HCT116 (cell line): ENCODE measurements around the gene CNTNAP3B. TPM values are rescaled to one million over a fixed set of nuclear protein-coding genes. Genes with fewer than 3 reads are reported as not detected.
"Not testable (repeated sequence)": the region's sequence is repeated elsewhere in the genome, so short reads cannot be mapped to it uniquely, and the experiment has no call there.

Experiments used
- ATAC-seq: fragments of 200-7000 bp; cut with Tn5 transposase; 2 replicates; pipeline ENCODE4 v1.9.1; 2020; ENCODE audit warnings: mild to moderate bottlenecking, moderate library complexity
- BruUV-seq: library from RNA; stranded (reverse); fragments of 400-500 nt; replicated peaks from 2 replicates; lab custom pipeline; 2021; lab: Mats Ljungman, UMichigan
- CTCF ChIA-PET: fragments of 300-600 bp; sonication (Branson Sonifier 250); formaldehyde crosslinking; loops from one replicate; lab custom pipeline; 2021; ENCODE audit warnings: antibody characterized with exemption; lab: Charles Lee
- POLR2A ChIA-PET: fragments of 300-600, 350-600 bp; sonication (Branson Sonifier 250); formaldehyde crosslinking; loops from one replicate; lab custom pipeline; 2021; ENCODE audit warnings: antibody characterized with exemption; lab: Charles Lee
- RAD21 ChIA-PET, 2 experiments: fragments of 300-600 bp; sonication (Branson Sonifier 250); formaldehyde crosslinking; loops; one replicate each; lab custom pipeline; 2023; ENCODE audit warnings: low total read pairs in 2 of 2; ENCODE audit not compliant: uncharacterized antibody in 2 of 2, unreplicated experiment in 2 of 2, low non-redundant PET in 1 of 2; lab: Charles Lee
- DNase-seq: peaks from one replicate; pipeline ENCODE4 v3.0.0-alpha.2; 2010; ENCODE audit warnings: low read depth, low spot score
- H2AFZ ChIP-seq: fragments of 200-600 bp; shearing (Covaris generic), sonication (generic); 2 replicates; pipeline ENCODE4 v1.6.1; 2017; ENCODE audit warnings: low read depth, mixed run types, mixed read lengths, antibody characterized with exemption, low read length; ENCODE audit not compliant: poor library complexity, severe bottlenecking
- H3K27ac ChIP-seq: 2 replicates; pipeline ENCODE4 v1.5.1; 2012; ENCODE audit warnings: low read depth, low read length
- H3K27me3 ChIP-seq: fragments of 200-600 bp; sonication (generic); 2 replicates; pipeline ENCODE4 v1.6.1; 2016; ENCODE audit warnings: mixed run types, low read length, mixed read lengths; ENCODE audit not compliant: insufficient read depth
- H3K36me3 ChIP-seq, 2 experiments: fragments of 200-500 bp in 1 of 2; fragments of 200-600 bp in 1 of 2; sonication (Bioruptor generic) in 1 of 2; sonication (generic) in 1 of 2; 2 replicates each; pipeline versions ENCODE4 v1.5.1 to v1.6.1; 2014 to 2016; ENCODE audit warnings: low read length in 2 of 2, inconsistent platforms in 1 of 2, mixed read lengths in 1 of 2, mixed run types in 1 of 2; ENCODE audit not compliant: insufficient read depth in 2 of 2, control insufficient read depth in 1 of 2
- H3K4me1 ChIP-seq, 2 experiments: fragments of 200-600 bp in 1 of 2; sonication (generic) in 1 of 2; 2 replicates each; pipeline versions ENCODE4 v1.5.1 to v1.6.1; 2012 to 2017; ENCODE audit warnings: low read length in 2 of 2, inconsistent platforms in 1 of 2, mild to moderate bottlenecking in 1 of 2, mixed read lengths in 1 of 2, mixed run types in 1 of 2, moderate library complexity in 1 of 2; ENCODE audit not compliant: insufficient read depth in 2 of 2, control insufficient read depth in 1 of 2
- H3K4me2 ChIP-seq: fragments of 200-600 bp; sonication (generic); 2 replicates; pipeline ENCODE4 v1.6.1; 2017; ENCODE audit warnings: mixed run types, low read length, mixed read lengths
- H3K4me3 ChIP-seq, 2 experiments: fragments of 200-600 bp in 1 of 2; sonication (generic) in 1 of 2; replicated peaks in 1 of 2; 2 replicates each; pipeline ENCODE4 v1.5.1; 2011 to 2016; ENCODE audit warnings: low read length in 2 of 2, control low read depth in 1 of 2, low read depth in 1 of 2, mild to moderate bottlenecking in 1 of 2, mixed read lengths in 1 of 2, mixed run types in 1 of 2
- H3K79me2 ChIP-seq: fragments of 200-600 bp; sonication (generic); 2 replicates; pipeline ENCODE4 v1.6.1; 2017; ENCODE audit warnings: mild to moderate bottlenecking, mixed run types, low read length, moderate library complexity, mixed read lengths; ENCODE audit not compliant: insufficient read depth
- H3K9ac ChIP-seq: fragments of 200-600 bp; sonication (generic); 2 replicates; pipeline ENCODE4 v1.6.1; 2016; ENCODE audit warnings: low read length, mixed read lengths
- H3K9me2 ChIP-seq: fragments of 200-600 bp; sonication (generic), shearing (Covaris generic); 2 replicates; pipeline ENCODE4 v1.6.1; 2017; ENCODE audit warnings: mixed run types, mild to moderate bottlenecking, moderate library complexity; ENCODE audit not compliant: insufficient read depth
- H3K9me3 ChIP-seq, 2 experiments: fragments of 200-500 bp in 1 of 2; fragments of 200-600 bp in 1 of 2; sonication (Bioruptor generic) in 1 of 2; sonication (generic) in 1 of 2; 2 replicates each; pipeline ENCODE4 v1.6.1; 2014 to 2017; ENCODE audit warnings: low read length in 2 of 2, mixed read lengths in 2 of 2, inconsistent platforms in 1 of 2, low read depth in 1 of 2, mild to moderate bottlenecking in 1 of 2, mixed run types in 1 of 2, moderate library complexity in 1 of 2; ENCODE audit not compliant: control insufficient read depth in 1 of 2, insufficient read depth in 1 of 2
- H4K20me1 ChIP-seq: fragments of 200-600 bp; sonication (generic), shearing (Covaris generic); 2 replicates; pipeline ENCODE4 v1.6.1; 2017; ENCODE audit warnings: mixed run types, mild to moderate bottlenecking, moderate library complexity; ENCODE audit not compliant: insufficient read depth
- intact Hi-C: fragments of 100-400 bp; cut with micrococcal nuclease; formaldehyde crosslinking; loops from 2 replicates; pipeline ENCODE4 v1.10.0; 2022
- total RNA-seq: library from RNA; stranded (reverse); gene quantifications from one replicate; pipeline ENCODE4 v1.2.1, GENCODE V29; 2021; ENCODE audit not compliant: unreplicated experiment

CNTNAP3B gene
- total RNA-seq, 1 experiment from 2014 or later: 24.3 TPM

- H3K36me3 ChIP-seq, POLR2A ChIA-PET, H4K20me1 ChIP-seq, H2AFZ ChIP-seq, H3K9me2 ChIP-seq, H3K4me2 ChIP-seq, H3K9me3 ChIP-seq, H3K4me3 ChIP-seq, H3K27me3 ChIP-seq, H3K79me2 ChIP-seq, ATAC-seq, DNase-seq, H3K4me1 ChIP-seq, H3K27ac ChIP-seq, intact Hi-C loops, CTCF ChIA-PET, RAD21 ChIA-PET, H3K9ac ChIP-seq, BruUV-seq: not testable (repeated sequence)
These were observed 151.1 kb downstream of the CNTNAP3B start for GRCh38 chr9:41977965-41978600.

- H4K20me1 ChIP-seq, H3K36me3 ChIP-seq, CTCF ChIA-PET, H3K27ac ChIP-seq, H3K4me2 ChIP-seq, H3K4me1 ChIP-seq, intact Hi-C loops, ATAC-seq, DNase-seq, RAD21 ChIA-PET, BruUV-seq, H3K9me3 ChIP-seq, H3K27me3 ChIP-seq, H2AFZ ChIP-seq, H3K9me2 ChIP-seq, H3K4me3 ChIP-seq, H3K9ac ChIP-seq, H3K79me2 ChIP-seq, POLR2A ChIA-PET: not testable (repeated sequence)
These were observed 154.3 kb downstream of the CNTNAP3B start for GRCh38 chr9:41974906-41975305.

GRCh38 chr9:41953007-41953406 lies 176.2 kb downstream of the CNTNAP3B start:
- H3K9me2 ChIP-seq, ATAC-seq, DNase-seq, H3K9me3 ChIP-seq, H3K4me2 ChIP-seq, CTCF ChIA-PET, H3K9ac ChIP-seq, H3K4me1 ChIP-seq, H4K20me1 ChIP-seq, intact Hi-C loops, H3K4me3 ChIP-seq, H3K79me2 ChIP-seq, H3K36me3 ChIP-seq, H2AFZ ChIP-seq, BruUV-seq, H3K27ac ChIP-seq, POLR2A ChIA-PET, H3K27me3 ChIP-seq, RAD21 ChIA-PET: not testable (repeated sequence)
